ENCODE data around the gene TUBAL3. TPM values are rescaled to one million over a fixed set of nuclear protein-coding genes. Genes with fewer than 3 reads are reported as not detected.

Gene TUBAL3
- not detected in 2 replicates for total RNA-seq

DNA sequence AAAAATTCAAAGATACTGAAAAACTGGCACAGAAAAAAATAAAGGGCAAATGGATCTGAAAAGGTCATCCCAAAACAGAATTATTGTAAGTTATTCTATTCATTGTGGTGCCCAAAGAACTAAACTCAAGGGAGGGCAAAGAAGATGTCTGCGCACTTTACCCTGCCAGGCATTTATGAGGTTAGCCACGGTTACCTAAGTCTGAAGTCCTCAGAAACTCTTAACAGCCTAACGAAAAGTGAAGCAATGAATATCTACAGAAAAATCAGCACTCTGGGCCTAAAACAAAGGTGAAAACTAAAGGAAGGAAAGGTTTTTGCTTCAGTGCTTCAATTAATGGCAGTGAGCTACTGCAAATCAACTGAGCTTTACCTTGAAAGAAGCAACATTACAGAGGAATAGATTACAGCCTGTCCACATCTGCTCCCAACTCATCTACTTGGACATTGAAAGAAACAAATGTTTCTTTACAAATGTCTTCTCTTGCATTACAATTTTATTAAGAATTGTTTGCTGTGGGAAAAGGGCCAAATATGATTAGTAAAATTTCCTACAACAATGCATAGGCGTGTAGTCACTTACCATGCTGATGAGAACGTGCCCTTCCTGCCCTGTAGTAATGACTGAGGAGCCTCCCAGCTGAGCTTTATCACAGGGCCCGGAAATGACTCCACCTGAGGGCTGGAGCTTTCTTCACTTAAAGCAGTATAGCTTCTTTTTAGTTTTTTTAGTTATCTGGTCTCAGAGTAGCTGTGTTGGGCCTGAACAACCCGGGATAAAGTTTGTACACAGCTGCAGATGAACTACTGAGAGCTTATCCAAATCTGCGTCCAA lies at the start of gene TUBAL3:
TSS of gene TUBAL3 (minus strand) at position 621 of the 834 bp plus-strand sequence. CDS start at position 585, 36 bp downstream.
- intact Hi-C loops (cut with micrococcal nuclease): no loop called here
- no peak within 1 kb of the TSS for H3K27ac Mint-ChIP-seq
- no peaks in the 10 kb centered on the region for H3K4me1 Mint-ChIP-seq
- POLR2A ChIA-PET: no interaction called here
- CTCF ChIA-PET: no interaction called here
- ATAC-seq (ENCODE audit: low read depth): no peak
- H3K27me3 Mint-ChIP-seq: peaks cover 15% of the 10 kb centered on the region
- TF ChIP-seq, protein P1, sequence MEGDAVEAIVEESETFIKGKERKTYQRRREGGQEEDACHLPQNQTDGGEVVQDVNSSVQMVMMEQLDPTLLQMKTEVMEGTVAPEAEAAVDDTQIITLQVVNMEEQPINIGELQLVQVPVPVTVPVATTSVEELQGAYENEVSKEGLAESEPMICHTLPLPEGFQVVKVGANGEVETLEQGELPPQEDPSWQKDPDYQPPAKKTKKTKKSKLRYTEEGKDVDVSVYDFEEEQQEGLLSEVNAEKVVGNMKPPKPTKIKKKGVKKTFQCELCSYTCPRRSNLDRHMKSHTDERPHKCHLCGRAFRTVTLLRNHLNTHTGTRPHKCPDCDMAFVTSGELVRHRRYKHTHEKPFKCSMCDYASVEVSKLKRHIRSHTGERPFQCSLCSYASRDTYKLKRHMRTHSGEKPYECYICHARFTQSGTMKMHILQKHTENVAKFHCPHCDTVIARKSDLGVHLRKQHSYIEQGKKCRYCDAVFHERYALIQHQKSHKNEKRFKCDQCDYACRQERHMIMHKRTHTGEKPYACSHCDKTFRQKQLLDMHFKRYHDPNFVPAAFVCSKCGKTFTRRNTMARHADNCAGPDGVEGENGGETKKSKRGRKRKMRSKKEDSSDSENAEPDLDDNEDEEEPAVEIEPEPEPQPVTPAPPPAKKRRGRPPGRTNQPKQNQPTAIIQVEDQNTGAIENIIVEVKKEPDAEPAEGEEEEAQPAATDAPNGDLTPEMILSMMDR (IDR thresholded peaks at IDR 0.05): no peak
- H3K36me3 Mint-ChIP-seq (ENCODE audit: low read depth): no peaks in the 10 kb centered on the region
- H3K9me3 Mint-ChIP-seq: no peaks in the 10 kb centered on the region
- no peak within 1 kb of the TSS for H3K4me3 Mint-ChIP-seq
- DNase-seq: no peak

DNA sequence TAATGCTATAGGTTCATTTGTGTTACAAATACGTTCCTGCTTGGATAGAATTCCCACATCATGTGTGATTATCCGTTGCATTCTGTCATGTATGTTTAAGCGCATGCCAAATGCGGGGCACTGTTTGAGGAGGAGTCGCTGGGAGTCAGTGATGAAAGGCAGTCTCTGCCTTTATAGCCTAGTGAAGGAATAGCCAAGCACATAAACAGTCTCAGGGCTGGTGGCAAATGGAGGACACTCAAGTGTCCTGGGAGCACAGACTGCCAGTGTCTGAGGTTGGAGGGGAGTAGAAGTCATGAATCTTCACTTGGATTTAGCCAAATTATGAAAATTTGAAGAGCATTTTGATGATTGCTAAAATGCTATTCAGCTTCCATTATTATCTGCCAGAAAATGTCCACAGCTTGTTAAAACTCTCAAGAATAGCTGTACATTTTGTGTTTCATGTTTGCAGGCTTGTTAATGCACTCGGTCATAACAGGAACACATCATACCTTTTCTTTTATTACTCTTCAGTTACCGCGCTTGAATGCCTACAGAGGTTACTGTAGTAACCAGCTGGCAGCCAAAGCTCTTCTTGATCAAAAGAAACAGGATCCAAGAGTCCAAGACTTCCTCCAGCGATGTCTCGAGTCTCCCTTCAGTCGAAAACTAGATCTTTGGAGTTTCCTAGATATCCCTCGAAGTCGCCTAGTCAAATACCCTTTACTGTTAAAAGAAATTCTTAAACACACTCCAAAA lies 49.3 kb upstream of the TUBAL3 start:
- Mint-ChIP-seq H3K36me3 (ENCODE audit: low read depth) (peaks cover 49% of the 10 kb centered on the region), H3K9me3 (no peaks in the 10 kb centered on the region), H3K27me3 (no peaks in the 10 kb centered on the region), H3K4me1 (peaks cover 4% of the 10 kb centered on the region), H3K4me3 (no peak overlapping the region), H3K27ac (no peak overlapping the region)
- no peak for DNase-seq
- CTCF ChIA-PET: interaction anchor here (1.3 to 1.8 kb wide), 3 partner anchors 14 to 176 kb away, joined by 3 to 5 read pairs (median 5); no protein-coding TSS in a partner anchor
- ATAC-seq (ENCODE audit: low read depth): no peak
- TF ChIP-seq, protein P1 (IDR thresholded peaks at IDR 0.05): no peak
- intact Hi-C loops (cut with micrococcal nuclease): no loop called here
- POLR2A ChIA-PET: interaction anchor here (0.5 kb wide), 1 partner anchor 146 kb away, joined by 3 read pairs; no protein-coding TSS in a partner anchor

DNA sequence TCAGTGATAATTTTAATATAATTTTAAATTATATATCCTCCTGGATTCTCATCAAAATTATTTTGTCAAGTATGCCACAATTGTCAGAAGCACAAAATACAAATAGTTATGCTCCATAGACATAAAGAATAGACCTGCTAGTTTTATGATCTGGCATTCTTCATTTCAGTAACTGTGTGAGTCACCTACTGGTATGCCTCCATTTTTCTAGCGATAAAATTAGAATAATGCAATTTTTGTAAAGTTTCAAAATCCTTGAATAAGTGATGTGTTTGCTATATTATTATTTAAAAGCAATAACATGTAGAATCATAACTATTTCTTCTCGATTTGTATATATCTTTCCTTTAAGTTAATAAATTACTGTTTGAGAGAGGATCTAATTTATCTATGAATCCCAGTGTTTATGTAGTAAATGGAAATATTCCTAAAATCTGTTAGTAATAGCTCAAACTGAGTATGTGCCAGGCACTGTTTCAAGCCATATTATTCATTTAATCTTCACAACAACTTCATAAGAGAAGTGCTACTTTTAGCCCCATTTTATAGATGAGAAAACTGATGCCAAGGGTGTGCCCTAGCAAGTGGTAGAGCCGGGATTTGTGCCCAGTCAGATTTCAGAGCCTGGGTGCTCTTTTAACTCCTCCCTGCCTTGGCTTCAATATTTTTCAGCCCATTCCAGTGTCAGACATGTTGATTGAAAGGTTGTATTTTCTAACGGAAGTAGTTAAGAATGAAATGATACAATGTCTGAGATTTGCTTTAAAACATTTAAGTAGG lies 46.2 kb upstream of the TUBAL3 start:
- Mint-ChIP-seq H3K4me1 (peaks cover 31% of the 10 kb centered on the region), H3K27me3 (no peaks in the 10 kb centered on the region), H3K9me3 (no peaks in the 10 kb centered on the region), H3K36me3 (ENCODE audit: low read depth) (peaks cover 35% of the 10 kb centered on the region), H3K27ac (no peak overlapping the region), H3K4me3 (no peak overlapping the region)
- DNase-seq (no peak), ATAC-seq (ENCODE audit: low read depth) (no peak)
- TF ChIP-seq, protein P1 (IDR thresholded peaks at IDR 0.05): no peak
- ChIA-PET CTCF (no interaction called here), POLR2A (no interaction called here)
- intact Hi-C loops (cut with micrococcal nuclease): no loop called here

DNA sequence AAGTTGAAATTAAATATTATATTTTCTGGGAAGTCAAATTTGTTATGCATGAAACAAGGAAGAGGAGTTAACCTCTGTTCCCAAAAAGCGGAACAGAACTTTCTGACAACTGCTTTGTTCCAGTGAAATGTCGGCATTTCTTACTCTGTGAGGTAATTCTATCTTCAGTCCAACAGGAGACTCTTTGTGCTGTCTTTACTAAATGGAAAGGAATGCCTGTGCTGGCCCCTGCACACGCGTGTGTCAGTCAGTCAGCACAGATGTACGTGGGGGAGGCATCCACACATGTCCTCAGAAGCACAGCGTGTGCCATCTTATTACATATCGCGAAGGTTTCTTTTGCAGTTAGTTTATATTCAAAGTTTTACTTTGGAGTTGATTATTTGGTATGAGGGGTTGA lies 45.2 kb upstream of the TUBAL3 start:
- H3K4me1 Mint-ChIP-seq: peaks cover 32% of the 10 kb centered on the region
- CTCF ChIA-PET: no interaction called here
- TF ChIP-seq, protein P1 (IDR thresholded peaks at IDR 0.05): no peak
- no peaks in the 10 kb centered on the region for H3K27me3 Mint-ChIP-seq
- ATAC-seq (ENCODE audit: low read depth) (no peak), DNase-seq (no peak)
- peak overlapping the region; percentile 77 for H3K4me3 Mint-ChIP-seq
- H3K9me3 Mint-ChIP-seq: no peaks in the 10 kb centered on the region
- H3K36me3 Mint-ChIP-seq (ENCODE audit: low read depth): peaks cover 28% of the 10 kb centered on the region
- no peak overlapping the region for H3K27ac Mint-ChIP-seq
- intact Hi-C loops (cut with micrococcal nuclease): loop anchor here (5.0 to 10.0 kb wide), 6 partner anchors 265 to 705 kb away; partner anchors contain the start of genes GDI2, IL15RA and RBM17
- POLR2A ChIA-PET: no interaction called here

Measured in activated B cell treated with CpG ODN at 0.5 μM for 24 hours (primary cell).